GM21360 (cell line): Measurements from ENCODE around the gene CAMK2A.

Source experiments
- ATAC-seq: cut with Tn5 transposase; IDR thresholded peaks from one replicate; pipeline ENCODE4 v1.9.1; 2021; ENCODE audit warnings: mild to moderate bottlenecking, moderate library complexity; ENCODE audit not compliant: unreplicated experiment

The CAMK2A gene

DNA sequence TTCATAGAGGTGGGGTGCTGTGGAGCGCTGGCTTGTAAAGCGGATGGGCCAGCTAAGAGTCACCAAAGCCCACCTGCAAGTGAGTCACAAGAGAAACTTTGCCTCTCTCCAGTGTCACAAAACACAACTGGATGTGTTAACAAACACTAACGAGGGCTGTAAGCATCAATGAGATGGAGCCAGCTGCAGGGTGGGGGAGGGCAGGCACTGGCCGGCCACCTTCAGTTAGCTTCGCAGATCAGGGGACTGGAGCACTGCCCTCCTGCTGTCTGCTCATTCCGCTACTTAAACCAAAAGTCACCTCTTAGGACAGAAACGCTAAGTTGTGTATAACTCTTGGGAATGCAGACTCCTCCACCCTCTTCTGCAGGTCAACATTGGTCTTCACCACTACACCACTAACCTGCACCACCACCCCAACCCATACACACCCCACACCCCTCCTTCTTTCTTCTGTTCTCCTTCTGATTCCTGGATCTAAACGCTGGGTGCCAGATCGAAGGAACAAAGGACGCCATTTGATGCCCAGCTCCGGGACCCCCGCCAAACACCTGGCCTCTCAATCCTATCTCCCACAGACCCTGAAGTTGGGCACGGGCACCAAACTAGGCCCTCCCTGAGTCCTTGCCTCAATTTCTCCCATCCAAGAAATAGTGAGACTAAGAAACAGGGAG lies 11.1 kb upstream of the CAMK2A start:
- no peak for ATAC-seq

DNA sequence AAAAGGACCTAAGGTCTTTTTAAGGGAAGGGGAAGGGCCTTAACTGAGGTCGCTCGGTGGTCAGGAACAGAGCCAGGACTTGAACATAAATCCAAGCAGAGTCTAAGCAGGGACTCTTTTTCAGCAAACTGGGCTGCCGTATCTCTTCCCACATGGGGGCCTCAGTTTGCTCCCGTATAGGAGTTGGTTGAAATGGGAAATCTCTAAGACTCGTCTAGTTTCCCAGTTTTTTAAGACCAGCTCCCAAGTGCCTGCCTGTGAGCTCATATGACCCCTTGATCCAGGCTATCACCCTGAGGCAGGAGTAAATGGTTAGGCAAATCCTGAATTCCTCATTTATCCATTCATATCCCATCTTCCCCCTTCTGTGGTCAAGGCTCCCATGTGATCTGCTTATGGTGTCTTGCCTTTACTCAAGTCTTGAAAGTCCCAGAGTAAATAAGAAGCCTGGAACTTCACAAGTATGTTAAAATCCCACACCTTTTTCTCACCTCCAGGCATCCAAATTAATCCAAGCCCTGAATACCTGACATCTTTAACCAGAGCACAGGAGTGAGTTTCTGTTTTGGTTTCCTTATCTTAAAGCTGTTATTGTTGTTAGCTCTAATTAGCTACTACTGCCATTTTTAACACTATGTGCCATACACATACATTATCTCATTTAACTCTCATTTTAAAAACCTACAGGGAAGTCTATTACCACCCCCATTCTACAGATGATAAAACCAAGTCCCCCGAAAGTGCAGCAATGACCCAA lies 10.2 kb upstream of the CAMK2A start:
- ATAC-seq: no peak

DNA sequence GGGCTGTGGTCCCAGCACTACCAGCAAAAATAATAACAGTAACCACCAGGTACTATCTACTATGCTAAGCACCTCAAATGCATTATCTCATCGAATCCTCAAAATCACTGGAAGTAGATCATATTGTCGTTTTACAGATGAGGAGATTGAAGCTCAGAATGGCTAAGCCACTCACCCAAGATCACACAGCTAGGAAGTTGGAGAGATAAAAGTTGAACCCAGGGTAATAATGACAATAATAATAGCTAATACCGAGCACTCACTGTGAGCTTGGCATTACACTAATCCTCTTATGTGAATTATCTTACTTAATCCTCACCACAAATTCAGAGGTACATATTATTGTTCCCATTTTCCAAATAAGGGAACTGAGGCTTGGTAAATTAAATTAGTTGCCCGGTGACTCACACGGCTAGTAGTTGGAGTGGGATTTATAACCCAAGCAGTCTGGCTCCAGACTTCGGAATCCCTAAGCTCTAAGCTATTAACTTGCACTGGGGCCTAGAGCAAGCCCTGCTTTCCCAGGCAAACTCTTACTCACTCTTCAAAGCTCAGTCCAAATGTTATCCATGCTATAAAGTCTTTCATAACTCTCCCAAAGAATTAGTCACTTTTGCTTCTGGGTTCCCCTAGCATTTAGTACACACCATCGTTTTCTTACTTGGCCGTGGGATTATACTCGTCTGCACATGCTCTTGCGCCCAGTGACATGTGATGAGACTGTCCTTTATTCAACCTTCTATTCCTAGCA lies 9.3 kb upstream of the CAMK2A start:
- ATAC-seq: no peak

DNA sequence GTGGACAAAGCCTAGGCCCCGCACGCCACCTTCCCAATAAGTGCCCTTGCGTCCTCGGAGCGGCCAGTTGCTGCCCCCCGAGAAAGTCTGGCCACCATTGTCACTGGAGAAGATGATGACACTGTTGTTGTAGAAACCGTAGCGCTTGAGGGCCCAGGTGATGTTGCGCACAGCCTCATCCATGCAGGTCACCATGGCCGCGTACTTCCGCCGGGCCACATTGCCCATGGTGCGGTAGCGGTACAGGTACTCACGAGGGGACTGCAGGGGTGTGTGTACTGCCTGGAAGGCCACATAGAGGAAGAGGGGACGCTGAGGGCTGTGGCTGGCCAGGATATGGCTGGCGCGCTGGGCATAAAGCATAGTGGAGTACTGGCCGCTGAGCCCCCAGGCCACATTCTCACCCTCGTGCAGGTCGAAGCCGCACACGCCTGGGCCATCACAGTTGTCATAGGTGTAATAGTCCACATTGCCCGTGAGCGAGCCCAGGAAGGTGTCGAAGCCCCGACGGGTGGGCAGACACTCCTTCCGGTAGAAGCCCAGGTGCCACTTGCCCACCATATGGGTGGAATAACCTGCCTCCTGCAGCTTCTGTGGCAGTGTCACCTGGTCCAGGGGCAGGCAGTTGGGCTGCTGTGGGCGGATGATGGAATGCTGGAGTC lies 8.5 kb upstream of the CAMK2A start:
- no peak for ATAC-seq

DNA sequence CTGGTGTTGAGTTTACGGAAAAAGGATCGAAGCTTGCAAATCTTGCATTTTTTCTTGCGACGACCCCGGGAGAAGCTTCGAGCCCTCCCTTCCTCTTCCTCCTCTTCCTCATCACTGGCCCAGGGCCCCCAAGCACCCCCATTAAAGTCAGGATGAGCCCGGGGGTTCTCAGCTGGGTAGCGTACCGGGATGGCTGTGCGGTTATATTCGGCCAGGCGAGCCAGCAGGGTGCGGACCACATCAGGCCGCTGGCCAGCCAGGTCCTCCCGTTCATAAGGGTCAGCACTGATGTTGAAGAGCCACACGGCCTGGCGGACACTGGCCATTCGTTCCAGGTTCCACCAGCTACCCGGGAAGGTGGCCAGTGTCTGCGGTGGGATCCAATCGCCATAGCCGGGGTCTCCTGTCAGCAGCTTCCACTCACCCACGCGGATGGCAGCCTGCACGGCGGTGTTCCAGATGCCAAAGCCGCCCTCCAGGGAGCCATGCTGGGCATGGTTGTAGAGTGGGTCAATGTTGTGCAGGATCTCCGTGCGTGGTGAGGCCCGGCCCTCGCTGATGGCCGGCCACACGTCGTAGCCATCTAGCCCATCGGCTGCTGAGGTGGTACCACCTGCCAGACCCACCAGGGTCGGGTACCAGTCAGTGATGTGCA lies 7.8 kb upstream of the CAMK2A start:
- no peak for ATAC-seq

DNA sequence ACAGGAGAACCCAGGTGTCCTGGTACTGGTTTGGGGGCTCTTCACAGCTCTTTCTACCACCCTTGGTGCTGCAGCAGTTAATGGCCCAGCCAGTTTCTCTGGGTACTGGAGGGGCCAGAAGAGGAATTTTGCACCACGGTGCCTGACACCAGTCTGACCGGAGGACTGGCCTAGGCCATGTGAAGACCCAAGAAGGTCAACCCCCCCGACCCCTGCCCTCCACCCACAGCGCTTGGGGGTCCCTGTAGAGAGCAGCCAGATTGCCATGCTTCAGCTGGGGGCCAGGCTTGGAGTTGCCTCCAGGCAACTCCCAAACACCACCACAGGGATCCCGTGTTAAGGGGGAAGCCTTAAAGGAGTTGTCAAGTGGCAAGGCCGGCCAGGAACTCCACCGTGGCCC lies 6.9 kb upstream of the CAMK2A start:
- no peak for ATAC-seq

DNA sequence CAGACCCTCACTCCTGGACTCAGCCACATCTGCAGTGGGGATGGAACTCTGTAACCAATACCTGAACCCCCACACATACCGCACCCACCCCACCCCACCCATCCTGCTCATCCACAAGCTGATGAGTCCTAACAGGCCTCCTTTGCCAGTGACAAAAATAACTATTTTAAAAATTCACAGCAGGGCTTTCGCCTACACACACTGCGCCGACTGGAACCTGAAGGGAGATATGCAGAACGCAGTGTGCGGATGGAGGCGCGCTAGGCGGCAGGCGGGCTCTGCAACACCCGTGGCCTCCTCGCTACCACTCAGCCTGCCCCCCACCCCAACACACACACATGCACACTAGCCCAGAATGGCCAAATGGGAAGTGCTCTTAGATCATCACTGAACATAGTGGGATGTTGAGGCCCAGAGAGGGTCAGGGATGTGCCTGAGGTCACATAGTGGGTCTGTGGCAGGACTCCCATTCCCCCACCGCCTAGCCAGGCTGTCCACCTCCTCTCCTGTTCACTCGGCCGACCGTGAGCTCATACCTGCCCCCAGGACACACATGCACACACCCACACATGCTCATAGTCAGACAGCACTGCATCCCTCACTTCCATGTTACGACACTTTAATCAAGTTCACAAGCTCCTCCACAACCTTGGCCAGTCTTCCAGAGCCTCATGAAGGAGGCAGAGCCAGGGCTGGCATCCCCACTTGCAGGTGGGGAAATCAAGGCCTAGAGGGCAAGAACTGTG lies 6.3 kb upstream of the CAMK2A start:
- no peak for ATAC-seq

DNA sequence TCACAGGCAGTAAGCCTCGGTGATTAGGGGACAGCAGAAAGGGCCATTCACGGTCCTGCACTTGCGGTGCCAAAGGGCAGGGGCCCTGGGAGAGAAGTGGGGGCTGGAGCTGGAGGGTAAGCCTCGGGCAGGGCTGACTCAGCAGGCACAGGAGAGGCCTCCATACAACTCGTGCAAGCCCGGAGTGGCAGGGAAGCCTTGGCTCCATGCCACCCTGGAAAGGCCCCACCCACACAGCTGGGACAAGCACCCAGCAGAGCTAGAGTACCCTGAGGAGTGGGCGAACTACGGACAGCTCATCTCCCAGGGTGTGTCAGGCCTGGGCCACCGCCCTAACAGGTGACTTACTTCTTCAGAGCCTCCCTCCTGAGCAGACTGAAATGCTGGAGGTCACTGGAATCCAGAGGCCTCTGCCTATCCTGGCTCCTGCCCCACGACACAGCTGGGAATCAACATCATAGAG lies 5.6 kb upstream of the CAMK2A start:
- no peak for ATAC-seq

DNA sequence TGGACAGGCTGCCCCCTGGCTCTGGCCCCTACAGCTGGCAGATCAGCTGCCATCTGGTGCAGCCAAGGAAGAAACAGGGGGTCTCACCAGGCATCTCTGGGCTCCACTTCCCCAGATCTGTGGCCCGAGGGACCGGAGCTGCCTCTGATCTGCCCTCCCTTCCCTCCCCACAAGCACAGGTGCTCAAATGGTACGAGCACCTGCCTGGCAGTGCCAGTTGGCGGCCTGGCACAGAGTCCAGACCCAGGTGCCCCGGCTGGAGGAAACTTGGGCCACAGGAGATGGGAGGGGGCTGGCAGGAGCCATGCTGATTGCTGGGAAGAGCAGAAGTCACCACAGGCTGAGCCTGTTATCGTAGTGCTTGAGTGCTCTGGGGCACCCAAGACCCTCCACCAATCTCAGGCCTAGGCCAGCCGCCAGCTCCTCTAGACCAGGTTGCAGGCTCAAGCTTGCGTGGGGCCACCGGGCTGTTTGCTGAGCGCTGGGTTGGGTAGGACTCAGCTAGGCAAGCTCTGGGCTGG lies 5.0 kb upstream of the CAMK2A start:
- no peak for ATAC-seq

DNA sequence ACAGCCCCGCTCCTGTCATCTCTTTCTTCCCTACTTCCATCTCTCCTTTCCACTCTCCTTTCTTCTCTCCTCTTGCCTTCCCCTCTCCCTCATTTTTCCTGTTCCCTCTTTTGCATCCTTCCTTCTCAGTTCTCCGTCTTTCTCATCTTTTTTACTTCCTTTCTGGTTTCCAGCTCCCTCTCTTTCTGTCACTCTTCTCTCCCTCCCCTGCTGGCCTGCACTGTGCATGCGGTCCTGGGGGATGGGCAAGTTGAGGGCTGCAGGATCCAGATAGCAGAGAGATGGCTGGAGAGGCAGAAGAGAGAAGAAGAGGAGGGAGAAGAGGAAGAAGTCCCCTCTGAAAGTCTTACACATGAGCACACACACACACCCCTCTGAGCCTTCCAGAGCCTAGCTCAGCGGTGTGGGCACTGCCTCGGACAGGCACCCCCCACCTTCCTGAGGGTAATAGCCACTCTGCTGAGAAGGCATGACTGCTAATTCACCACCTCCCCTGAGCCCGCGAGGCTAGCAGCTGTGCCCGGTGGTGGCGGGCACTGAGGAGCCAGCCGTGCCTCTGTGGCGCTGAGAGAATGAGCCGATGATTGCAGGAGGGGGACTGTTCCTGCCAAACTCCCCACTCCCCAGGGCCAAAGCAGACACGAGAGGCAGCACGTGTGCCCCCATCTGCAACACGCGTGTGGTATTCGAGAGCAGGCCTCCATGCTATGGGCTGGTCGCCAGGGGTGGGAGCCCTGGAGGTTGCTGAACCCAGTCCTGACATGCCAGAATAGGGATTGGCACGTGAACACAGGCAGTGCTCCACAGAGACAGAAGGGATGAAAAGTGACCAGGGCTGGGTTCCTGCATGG lies 3.7 kb upstream of the CAMK2A start:
- ATAC-seq: no peak

DNA sequence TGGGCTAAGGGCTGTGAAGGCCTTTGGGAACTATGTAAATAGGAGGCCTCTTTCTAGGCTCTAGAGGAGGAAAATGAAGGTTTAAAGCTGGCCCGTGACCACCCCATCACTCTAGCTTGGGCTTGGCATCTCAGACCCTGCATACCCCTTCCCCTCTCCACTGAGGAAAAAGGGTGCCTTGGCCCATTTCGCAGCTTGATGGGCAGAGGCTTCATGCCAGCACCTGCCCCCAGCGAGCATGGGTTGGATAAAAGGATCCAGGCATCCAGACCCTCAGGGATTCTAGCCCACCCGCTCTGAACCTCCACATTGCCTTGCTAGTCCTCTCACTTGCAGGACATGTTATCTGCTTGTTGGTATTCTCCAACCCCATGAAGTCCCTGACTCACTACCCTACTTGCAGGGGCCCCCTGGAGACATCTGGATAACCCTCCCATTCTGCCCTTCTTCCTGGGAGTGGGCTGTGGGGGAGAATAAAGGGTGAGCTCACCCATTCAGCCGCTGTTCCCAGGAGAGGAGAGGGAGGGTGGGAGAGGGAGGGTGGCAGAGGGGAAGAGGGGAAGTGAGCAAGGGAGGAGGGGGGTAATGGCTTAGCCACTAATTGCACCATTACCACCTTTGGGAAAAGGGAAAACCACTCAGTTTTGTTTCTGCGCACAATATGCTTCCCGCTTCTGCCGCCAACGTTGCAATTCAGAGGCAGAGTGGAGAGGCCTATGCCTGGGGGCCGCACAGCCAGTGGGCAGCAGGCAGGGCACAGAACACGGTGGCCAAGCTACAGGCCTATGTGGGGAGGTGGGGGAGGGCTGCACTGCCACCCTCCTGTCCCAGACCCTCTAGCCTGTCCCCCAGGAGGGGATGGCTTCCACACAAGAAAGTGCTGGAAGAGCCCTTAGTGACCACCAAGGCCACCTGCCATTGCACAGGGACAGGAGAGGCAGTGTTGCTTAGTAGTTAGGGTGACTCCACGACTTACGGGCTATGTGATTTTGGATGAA lies 2.1 kb upstream of the CAMK2A start:
- no peak for ATAC-seq

DNA sequence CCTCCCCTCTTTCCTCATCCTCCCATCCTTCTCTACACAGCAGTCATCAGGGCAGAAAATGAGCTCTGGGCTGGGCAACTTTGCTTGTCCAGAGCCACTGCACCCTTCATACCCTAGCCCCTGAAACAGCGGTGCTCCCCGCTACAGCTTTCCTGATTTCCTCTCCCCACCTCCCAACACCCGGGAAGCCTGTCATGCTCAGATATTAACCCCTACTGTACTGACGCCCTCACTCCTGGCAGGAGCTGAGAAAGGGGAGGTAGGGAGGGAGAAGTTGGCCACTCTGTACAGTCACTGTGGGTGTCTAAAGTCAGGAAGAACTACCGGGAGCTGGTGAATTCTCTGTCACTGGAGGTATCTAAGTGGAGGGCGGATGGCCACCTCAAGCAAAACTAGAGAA lies 782 bp downstream of the CAMK2A start:
- no peak for ATAC-seq

DNA sequence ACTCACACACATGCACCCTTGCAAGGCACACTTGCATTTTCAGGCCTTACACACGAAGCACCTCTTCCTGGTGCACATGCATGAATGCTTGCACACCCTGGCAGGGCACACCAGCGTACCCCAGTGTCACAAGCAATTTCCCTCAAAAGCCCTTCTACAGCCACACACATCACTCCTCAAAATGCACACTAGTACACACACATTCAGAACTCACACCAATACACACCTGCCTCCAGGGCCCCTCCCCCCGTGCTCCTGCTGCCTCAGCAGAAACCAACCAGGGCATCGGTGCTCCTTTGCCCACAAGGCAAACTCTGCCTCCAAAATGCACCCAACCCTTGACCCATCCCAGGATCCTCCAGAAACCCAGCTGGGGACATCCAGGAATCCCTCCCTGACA lies 1.2 kb downstream of the CAMK2A start:
- no peak for ATAC-seq

DNA sequence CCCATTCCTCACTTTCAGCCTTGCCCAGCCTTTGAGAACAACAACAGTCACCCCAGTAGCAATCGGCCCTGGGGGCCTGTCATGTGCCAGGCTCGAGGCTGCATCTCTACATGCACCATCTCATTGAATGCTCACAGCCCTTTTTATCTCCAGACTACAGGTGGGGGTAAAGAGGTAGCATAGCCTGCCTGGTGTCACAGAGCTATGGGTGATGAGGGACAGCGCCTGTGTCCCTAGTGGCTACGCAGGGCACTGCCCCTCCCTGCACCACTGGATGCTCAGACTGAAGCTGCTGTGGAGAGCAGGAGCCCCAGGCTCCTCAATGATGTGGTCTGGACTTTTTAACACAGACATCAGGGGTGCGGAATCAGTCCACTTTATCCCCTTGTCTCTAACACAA lies 2.8 kb downstream of the CAMK2A start:
- no peak for ATAC-seq

DNA sequence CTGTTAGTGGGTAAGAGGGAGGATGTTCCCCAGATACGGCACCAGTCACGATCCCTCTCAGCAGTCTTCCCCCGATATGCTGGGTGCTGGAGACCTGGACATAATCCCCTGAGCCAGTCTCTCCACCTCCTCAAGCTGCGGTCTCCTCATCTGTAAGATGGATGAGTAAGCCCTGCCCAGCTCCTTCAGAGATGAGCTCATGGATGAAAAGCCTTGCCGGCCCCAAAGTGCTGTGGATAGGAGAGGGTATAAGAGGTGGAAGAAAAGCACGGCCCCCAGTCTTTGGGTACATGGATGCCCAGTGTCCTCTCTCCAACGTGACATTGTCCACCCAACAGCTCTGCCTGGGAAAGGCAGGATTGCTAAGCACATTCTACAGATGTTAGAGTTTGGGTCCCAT lies 4.5 kb downstream of the CAMK2A start:
- ATAC-seq: no peak

DNA sequence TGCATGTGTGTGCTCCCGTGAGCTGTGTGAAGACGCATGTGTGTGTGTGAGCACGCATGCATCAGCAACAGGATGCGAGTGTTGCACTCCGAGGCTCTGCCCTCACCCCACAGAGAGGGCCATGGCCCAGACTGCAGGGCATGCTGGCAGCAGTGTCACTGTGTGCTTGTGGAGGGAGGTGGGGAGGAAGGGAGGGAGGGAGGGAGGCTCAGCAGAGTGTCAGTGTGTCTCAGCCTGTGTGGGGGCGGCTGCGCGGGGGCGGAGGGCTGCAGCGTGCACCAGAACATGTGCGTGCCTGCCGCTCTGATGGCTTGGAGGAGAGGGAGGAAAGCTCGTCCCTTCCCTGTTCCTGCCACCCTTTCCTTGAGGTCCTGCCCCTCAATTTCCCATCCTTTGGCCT lies 5.3 kb downstream of the CAMK2A start:
- no peak for ATAC-seq

DNA sequence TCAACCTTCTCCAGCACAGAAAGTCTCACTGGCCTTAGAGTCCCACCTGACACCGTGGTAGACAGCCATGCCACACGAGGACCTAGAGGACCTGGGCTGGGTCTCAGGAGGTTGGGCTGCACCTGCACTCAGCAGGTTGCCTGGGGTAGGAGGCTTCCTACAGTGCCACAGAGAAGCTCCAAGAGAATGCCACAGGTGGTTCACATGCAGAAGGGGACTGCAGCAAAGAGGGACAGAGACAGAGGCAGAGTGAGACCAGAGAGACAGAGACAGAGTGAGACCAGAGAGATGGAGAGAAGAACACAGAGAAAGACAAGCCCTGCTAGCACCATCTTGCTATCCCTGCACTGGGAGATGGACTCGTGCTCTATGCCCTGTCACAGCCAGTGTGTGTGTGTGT lies 5.7 kb downstream of the CAMK2A start:
- ATAC-seq: no peak

DNA sequence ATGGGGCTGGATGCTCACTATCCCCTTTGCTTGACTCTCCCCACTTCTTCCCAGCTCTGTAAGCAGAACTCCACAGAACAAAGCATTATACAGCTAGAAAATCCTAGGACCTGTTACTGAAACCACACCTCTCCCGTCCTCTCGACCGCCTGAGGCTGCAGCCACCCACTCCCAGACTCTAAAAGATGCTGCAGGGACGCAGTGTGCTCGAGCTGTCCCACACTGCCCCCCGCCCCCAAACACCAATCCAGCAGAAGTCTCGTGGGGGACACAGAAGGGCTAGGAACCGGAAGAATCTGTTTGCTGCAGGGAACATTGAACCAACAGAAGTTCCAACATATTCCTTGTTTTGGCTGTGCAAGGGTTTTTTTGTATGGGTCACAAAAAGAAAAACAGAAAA lies 7.6 kb downstream of the CAMK2A start:
- ATAC-seq: no peak
